ENCODE data around the gene TMEM44.
"Not testable (repeated sequence)": the region's sequence is repeated elsewhere in the genome, so short reads cannot be mapped to it uniquely, and the experiment has no call there.

Gene TMEM44

GRCh38 chr3:194610689-194611088 is 22.5 kb downstream of the TMEM44 start:
- DNase-seq (ENCODE audit: insufficient read length, low spot score) (no peak), FAIRE-seq (no peak)
- TF ChIP-seq CTCF (IDR thresholded peaks at IDR 0.05; ENCODE audit: insufficient read depth, missing control alignments): no peak

DNA sequence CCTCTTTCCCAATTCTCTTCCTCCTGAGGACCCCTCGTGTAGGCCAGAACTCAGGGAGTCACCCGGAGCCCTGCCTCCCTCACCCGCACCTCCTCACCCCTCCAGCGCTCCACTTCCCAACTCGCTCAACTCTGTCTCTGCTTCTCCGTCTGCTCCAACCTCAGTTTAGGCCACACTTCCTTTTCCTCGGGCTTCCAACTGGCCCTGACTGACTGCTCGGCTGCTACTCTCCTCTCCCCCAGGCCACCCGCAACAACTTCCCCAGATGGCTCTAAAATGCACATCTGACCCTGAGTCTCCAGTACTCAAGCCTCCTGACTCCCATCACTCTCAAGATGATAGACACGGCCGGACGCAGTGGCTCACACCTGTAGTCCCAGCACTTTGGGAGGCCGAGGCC is 23.6 kb downstream of the TMEM44 start:
- no peak for DNase-seq (ENCODE audit: insufficient read length, low spot score)
- no peak for TF ChIP-seq CTCF (IDR thresholded peaks at IDR 0.05; ENCODE audit: insufficient read depth, missing control alignments)
- FAIRE-seq: no peak

GRCh38 chr3:194608981-194609380 is 24.2 kb downstream of the TMEM44 start:
- FAIRE-seq (no peak), DNase-seq (ENCODE audit: insufficient read length, low spot score) (no peak)
- no peak for TF ChIP-seq CTCF (IDR thresholded peaks at IDR 0.05; ENCODE audit: insufficient read depth, missing control alignments)

GRCh38 chr3:194607592-194608389 is 25.4 kb downstream of the TMEM44 start:
- FAIRE-seq (no peak), DNase-seq (ENCODE audit: insufficient read length, low spot score) (no peak)
- TF ChIP-seq CTCF (IDR thresholded peaks at IDR 0.05; ENCODE audit: insufficient read depth, missing control alignments): no peak

DNA sequence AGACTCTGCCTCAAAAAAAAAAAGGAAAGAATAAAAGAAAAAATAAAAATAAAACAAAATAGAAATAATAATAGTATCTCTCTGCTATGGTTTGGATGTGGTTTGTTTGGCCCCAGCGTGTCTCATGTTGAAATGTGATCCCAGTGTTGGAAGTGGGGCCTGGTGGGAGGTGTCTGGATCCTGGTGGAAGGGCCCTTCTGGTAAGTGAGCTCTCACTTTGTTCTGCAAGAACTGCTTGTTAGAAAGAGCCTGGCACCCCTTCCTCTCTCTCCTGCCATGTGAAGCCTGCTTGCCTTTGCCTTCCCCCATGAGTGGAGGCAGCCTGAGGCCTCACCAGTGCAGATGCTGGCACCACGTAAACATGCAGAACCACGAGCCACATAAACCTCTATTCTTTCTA is 26.3 kb downstream of the TMEM44 start:
- no peak for TF ChIP-seq CTCF (IDR thresholded peaks at IDR 0.05; ENCODE audit: insufficient read depth, missing control alignments)
- no peak for FAIRE-seq
- DNase-seq (ENCODE audit: insufficient read length, low spot score): no peak

- DNase-seq (ENCODE audit: insufficient read length, low spot score): no peak
- TF ChIP-seq CTCF (IDR thresholded peaks at IDR 0.05; ENCODE audit: insufficient read depth, missing control alignments): no peak
- no peak for FAIRE-seq
These were observed 27.1 kb downstream of the TMEM44 start for GRCh38 chr3:194606163-194606562.

DNA sequence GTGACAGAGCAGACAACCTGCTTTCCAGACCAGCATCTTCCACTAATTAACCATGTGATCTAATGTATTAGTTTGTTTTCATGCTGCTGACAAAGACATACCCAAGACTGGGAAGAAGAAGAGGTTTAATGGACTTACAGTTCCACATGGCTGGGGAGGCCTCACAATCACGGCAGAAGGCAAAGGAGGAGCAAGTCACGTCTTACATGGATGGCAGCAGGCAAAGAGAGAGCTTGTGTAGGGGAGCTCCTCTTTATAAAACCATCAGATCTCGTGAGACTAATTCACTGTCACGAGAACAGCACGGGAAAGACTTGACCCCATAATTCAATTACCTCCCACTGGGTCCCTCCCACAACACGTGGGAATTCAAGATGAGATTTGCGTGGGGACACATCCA is 27.9 kb downstream of the TMEM44 start:
- not testable (repeated sequence) for DNase-seq (ENCODE audit: insufficient read length, low spot score); FAIRE-seq

Measured in D721Med (cell line).